ENCODE measurements around the gene ABTB2. TPM values are rescaled to one million over a fixed set of nuclear protein-coding genes. Genes with fewer than 3 reads are reported as not detected.

Gene ABTB2
- total and polyA plus RNA-seq, 2 experiments from 2014 or later = 12.4 to 14.3 TPM

- H3K4me2 ChIP-seq = no peak overlapping the region
- DNase-seq (ENCODE audit: low spot score) = no peak
- H3K36me3 ChIP-seq (replicated peaks; ENCODE audit: insufficient read depth, low read depth) = no peaks in the 10 kb centered on the region
- no peaks in the 10 kb centered on the region for H3K27me3 ChIP-seq
- H3K27ac ChIP-seq = no peak overlapping the region
- TF ChIP-seq EZH2 (IDR thresholded peaks at IDR 0.05; ENCODE audit: borderline replicate concordance) (no peak), CTCF (IDR thresholded peaks at IDR 0.05; ENCODE audit: poor library complexity) (no peak), EZH2phosphoT487 (IDR thresholded peaks at IDR 0.05; ENCODE audit: low read depth, severe bottlenecking, unreplicated experiment) (no peak)
- no peaks in the 10 kb centered on the region for H3K9me2 ChIP-seq (replicated peaks; ENCODE audit: insufficient read depth)
- H2AFZ ChIP-seq = no peak overlapping the region
- peaks cover 13% of the 10 kb centered on the region for H3K4me1 ChIP-seq (ENCODE audit: insufficient read depth)
- WGBS (ENCODE audit: low lambda C conversion rate, missing lambda C conversion rate) = 75% methylated on average over 7 of the region's 7 CpGs
- H3K4me3 ChIP-seq = no peak overlapping the region
- peaks cover 93% of the 10 kb centered on the region for H3K79me2 ChIP-seq
- H3K9me3 ChIP-seq (ENCODE audit: low read depth) = no peaks in the 10 kb centered on the region
- H4K20me1 ChIP-seq (ENCODE audit: insufficient read depth, poor library complexity, severe bottlenecking) = peaks cover 42% of the 10 kb centered on the region
These were observed 18.4 kb downstream of the ABTB2 start for GRCh38 chr11:34339149-34340064.

GRCh38 chr11:34337016-34337415, 20.8 kb downstream of the ABTB2 start:
- H3K4me3 ChIP-seq = no peak overlapping the region
- no peak for TF ChIP-seq EZH2phosphoT487 (IDR thresholded peaks at IDR 0.05; ENCODE audit: low read depth, severe bottlenecking, unreplicated experiment)
- no peak for TF ChIP-seq EZH2 (IDR thresholded peaks at IDR 0.05; ENCODE audit: borderline replicate concordance)
- no peak for TF ChIP-seq CTCF (IDR thresholded peaks at IDR 0.05; ENCODE audit: poor library complexity)
- H3K36me3 ChIP-seq (replicated peaks; ENCODE audit: insufficient read depth, low read depth) = no peaks in the 10 kb centered on the region
- H3K9me3 ChIP-seq (ENCODE audit: low read depth) = no peaks in the 10 kb centered on the region
- H4K20me1 ChIP-seq (ENCODE audit: insufficient read depth, poor library complexity, severe bottlenecking) = peaks cover 39% of the 10 kb centered on the region
- WGBS (ENCODE audit: low lambda C conversion rate, missing lambda C conversion rate) = 95% methylated on average over 7 of the region's 7 CpGs
- no peaks in the 10 kb centered on the region for H3K27me3 ChIP-seq
- no peak overlapping the region for H2AFZ ChIP-seq
- peaks cover 89% of the 10 kb centered on the region for H3K79me2 ChIP-seq
- H3K4me2 ChIP-seq = no peak overlapping the region
- no peak for DNase-seq (ENCODE audit: low spot score)
- H3K27ac ChIP-seq = no peak overlapping the region
- no peaks in the 10 kb centered on the region for H3K9me2 ChIP-seq (replicated peaks; ENCODE audit: insufficient read depth)
- peaks cover 20% of the 10 kb centered on the region for H3K4me1 ChIP-seq (ENCODE audit: insufficient read depth)

GRCh38 chr11:34335801-34336200, 22.0 kb downstream of the ABTB2 start:
- peaks cover 43% of the 10 kb centered on the region for H4K20me1 ChIP-seq (ENCODE audit: insufficient read depth, poor library complexity, severe bottlenecking)
- no peak overlapping the region for H3K4me2 ChIP-seq

More at GRCh38 chr11:34335801-34336200, 22.0 kb downstream of the ABTB2 start:
- no peak overlapping the region for H3K4me3 ChIP-seq
- H3K36me3 ChIP-seq (replicated peaks; ENCODE audit: insufficient read depth, low read depth) = no peaks in the 10 kb centered on the region
- whole genome bisulfite sequencing (ENCODE audit: low lambda C conversion rate, missing lambda C conversion rate) = 84% methylated on average over 5 of the region's 5 CpGs
- H3K27ac ChIP-seq = no peak overlapping the region
- H3K9me3 ChIP-seq (ENCODE audit: low read depth) = no peaks in the 10 kb centered on the region
- no peak overlapping the region for H2AFZ ChIP-seq
- H3K79me2 ChIP-seq = peaks cover 81% of the 10 kb centered on the region
- H3K9me2 ChIP-seq (replicated peaks; ENCODE audit: insufficient read depth) = no peaks in the 10 kb centered on the region
- no peak for TF ChIP-seq CTCF (IDR thresholded peaks at IDR 0.05; ENCODE audit: poor library complexity)
- no peaks in the 10 kb centered on the region for H3K27me3 ChIP-seq
- DNase-seq (ENCODE audit: low spot score) = no peak
- H3K4me1 ChIP-seq (ENCODE audit: insufficient read depth) = peaks cover 25% of the 10 kb centered on the region
